ENCODE measurements around the gene PUS3.
"Not testable (repeated sequence)": the region's sequence is repeated elsewhere in the genome, so short reads cannot be mapped to it uniquely, and the experiment has no call there.

PUS3 gene

DNA sequence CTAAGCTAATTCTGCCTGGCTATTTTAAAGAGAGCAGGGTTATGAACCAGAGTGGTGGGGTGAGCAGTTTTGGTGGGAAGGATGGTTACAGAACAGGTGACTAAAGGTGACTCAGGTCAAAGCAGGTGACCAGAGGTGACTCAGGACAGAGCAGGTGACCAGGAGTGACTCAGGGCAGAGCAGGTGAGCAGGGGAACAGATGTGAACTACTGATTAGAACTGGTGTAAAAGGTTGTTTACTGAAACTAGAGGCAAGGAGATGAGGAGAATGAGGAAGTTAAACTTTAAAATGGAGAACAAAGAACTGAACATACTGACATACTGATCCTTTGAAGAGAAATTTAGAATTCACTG, 30.9 kb downstream of the PUS3 start:
- CTCF ChIA-PET = interaction anchor here (0.6 kb wide), 1 partner anchor 444 kb away, joined by 3 read pairs; no protein-coding TSS in a partner anchor
- DNase-seq (ENCODE audit: extremely low spot score) = no peak
- POLR2A ChIA-PET = no interaction called here
- TF ChIP-seq TARDBP (IDR thresholded peaks at IDR 0.05) (no peak), ZNF384 (IDR thresholded peaks at IDR 0.05) (no peak), FOXK2 (IDR thresholded peaks at IDR 0.05) (no peak), L3MBTL2 (conservative IDR thresholded peaks at IDR 0.05) (no peak), ARNT (IDR thresholded peaks at IDR 0.05) (no peak)

DNA sequence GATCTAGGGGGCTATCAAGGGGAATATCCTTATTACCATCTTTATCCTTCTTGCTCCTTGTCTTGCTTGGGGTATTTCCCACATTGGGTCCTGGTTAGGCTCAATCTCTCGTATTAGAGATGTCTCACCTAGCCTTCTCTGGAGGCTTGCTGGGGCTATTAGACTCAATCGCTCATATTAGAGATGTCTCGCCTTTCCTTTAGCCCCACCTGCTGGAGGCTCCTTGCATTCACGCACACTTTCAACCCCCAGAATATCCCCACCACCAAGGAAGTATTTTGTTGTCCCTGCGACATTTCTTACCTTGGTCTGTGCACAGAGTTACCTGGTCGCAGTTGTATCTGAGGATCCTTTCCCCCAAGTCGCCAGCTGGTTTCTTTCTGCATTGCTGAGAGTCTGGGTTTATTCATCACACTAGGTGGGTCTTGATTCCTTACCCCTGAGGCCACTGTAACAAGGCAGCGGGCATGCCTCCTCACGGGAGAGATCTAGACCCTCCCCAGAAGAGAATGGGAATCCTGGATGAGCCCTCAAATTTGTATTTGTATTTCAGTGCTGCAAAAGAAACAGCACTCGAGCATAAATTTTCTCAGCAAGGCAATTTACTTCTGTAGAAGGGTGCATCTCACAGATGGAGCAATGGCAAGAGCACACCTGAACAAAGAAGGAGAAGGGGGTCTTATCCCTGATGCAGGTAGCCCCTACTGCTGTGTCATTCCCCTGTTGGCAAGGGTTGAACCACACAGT, 31.4 kb downstream of the PUS3 start:
- CTCF ChIA-PET = interaction anchor here (0.6 kb wide), 1 partner anchor 444 kb away, joined by 3 read pairs; no protein-coding TSS in a partner anchor
- TF ChIP-seq SUZ12 (IDR thresholded peaks at IDR 0.05) = no peak
- no peak for TF ChIP-seq ARNT (IDR thresholded peaks at IDR 0.05)
- TF ChIP-seq HDGF (IDR thresholded peaks at IDR 0.05; ENCODE audit: borderline replicate concordance) = no peak
- DNase-seq (ENCODE audit: extremely low spot score) = peak; percentile 65
- POLR2A ChIA-PET = no interaction called here

DNA sequence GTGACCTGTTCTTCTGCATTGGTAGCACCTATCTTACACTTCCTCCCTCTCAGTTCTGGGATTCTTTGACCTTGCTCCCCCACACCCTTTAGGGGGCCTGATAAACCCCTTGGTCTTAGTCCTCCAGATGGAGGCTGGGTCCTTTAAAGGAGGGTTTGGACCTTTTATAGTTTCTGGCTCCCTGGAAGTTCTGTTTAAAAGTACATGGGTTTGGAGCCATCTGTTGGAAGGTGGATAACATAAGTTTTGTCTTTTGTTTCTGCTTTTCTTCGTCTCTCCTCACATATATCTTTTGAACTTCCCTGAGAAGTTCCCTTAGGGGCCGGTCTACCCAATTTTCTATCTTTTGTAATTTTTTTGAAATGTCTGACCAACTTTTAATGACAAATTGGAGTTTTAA, 33.5 kb downstream of the PUS3 start:
- CTCF ChIA-PET = interaction anchor here (0.7 kb wide), 1 partner anchor 23 kb away, joined by 3 read pairs; no protein-coding TSS in a partner anchor
- POLR2A ChIA-PET = no interaction called here
- TF ChIP-seq ELF4 (IDR thresholded peaks at IDR 0.05) = no peak
- no peak for DNase-seq (ENCODE audit: extremely low spot score)

DNA sequence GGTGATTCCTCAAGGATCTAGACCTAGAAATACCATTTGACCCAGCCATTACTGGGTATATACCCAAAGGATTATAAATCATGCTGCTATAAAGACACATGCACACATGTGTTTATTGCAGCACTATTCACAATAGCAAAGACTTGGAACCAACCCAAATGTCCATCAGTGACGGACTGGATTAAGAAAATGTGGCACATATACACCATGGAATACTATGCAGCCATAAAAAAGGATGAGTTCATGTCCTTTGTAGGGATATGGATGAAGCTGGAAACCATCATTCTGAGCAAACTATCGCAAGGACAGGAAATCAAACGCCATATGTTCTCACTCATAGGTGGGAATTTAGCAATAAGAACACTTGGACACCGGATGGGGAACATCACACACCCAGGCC, 37.7 kb downstream of the PUS3 start:
- DNase-seq (ENCODE audit: extremely low spot score); POLR2A ChIA-PET; CTCF ChIA-PET: not testable (repeated sequence)

DNA sequence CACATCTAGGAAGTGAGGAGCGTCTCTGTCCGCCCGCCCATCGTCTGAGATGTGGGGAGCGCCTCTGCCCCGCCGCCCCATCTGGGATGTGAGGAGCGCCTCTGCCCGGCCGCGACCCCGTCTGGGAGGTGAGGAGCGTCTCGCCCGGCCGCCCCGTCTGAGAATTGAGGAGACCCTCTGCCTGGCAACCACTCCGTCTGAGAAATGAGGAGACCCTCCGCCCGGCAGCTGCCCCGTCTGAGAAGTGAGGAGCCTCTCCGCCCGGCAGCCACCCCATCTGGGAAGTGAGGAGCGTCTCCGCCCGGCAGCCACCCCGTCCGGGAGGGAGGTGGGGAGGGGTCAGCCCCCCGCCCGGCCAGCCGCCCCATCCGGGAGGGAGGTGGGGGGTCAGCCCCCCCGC, 40.2 kb downstream of the PUS3 start:
- DNase-seq (ENCODE audit: extremely low spot score); POLR2A ChIA-PET; CTCF ChIA-PET: not testable (repeated sequence)

DNA sequence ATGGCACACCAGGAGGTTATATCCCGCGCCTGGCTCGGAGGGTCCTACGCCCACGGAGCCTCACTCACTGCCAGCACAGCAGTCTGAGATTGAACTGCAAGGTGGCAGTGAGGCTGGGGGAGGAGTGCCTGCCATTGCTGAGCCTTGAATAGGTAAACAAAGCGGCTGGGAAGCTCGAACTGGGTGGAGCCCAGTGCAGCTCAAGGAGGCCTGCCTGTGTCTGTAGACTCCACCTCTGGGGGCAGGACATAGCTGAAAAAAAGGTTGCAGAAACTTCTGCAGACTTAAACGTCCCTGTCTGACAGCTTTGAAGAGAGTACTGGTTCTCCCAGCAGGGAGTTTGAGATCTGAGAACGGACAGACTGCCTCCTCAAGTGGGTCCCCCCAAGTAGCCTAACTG, 45.3 kb downstream of the PUS3 start:
- POLR2A ChIA-PET; DNase-seq (ENCODE audit: extremely low spot score); CTCF ChIA-PET: not testable (repeated sequence)

DNA sequence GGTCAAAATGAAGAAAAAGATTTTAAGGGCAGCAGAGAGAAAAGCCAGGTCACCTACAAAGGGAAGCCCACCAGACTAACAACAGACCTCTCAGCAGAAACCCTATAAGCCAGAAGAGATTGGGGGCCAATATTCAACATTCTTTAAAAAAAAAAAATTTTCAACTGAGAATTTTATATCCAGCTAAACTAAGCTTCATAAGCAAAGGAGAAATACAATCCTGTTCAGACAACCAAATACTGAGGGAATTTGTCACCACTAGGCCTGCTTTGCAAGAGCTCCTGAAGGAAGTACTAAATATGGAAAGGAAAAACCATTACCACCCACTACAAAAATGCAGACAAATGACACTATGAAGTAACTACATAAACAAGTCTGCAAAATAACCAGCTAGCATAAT, 56.8 kb downstream of the PUS3 start:
- CTCF ChIA-PET = no interaction called here
- POLR2A ChIA-PET = no interaction called here
- DNase-seq (ENCODE audit: extremely low spot score) = no peak
- no peak for TF ChIP-seq SUZ12 (IDR thresholded peaks at IDR 0.05)
- no peak for TF ChIP-seq NFRKB (IDR thresholded peaks at IDR 0.05)
- TF ChIP-seq LEF1 (IDR thresholded peaks at IDR 0.05; ENCODE audit: borderline replicate concordance) = no peak
- TF ChIP-seq L3MBTL2 (conservative IDR thresholded peaks at IDR 0.05) = no peak
